Type B pancreatic cell (in vitro differentiated cells): ENCODE data around the gene ARIH1. TPM values are rescaled to one million over a fixed set of nuclear protein-coding genes. Genes with fewer than 3 reads are reported as not detected.

ENCODE experiments used
- DNase-seq: peaks from one replicate; pipeline ENCODE4 v3.0.0; 2021; ENCODE audit warnings: mixed read lengths; ENCODE audit not compliant: unreplicated experiment; ENCODE audit errors: extremely low spot score
- H3K27ac Mint-ChIP-seq: 2 replicates; pipeline ENCODE4 v1.8.0; 2021; ENCODE audit warnings: mild to moderate bottlenecking, mixed read lengths
- H3K27me3 Mint-ChIP-seq: 2 replicates; pipeline ENCODE4 v1.8.0; 2021; ENCODE audit warnings: mixed read lengths
- H3K36me3 Mint-ChIP-seq: 2 replicates; pipeline ENCODE4 v1.8.0; 2021; ENCODE audit warnings: mixed read lengths
- H3K4me1 Mint-ChIP-seq: one replicate; pipeline ENCODE4 v1.8.0; 2021; ENCODE audit warnings: mixed read lengths; ENCODE audit not compliant: unreplicated experiment
- H3K4me3 Mint-ChIP-seq: 2 replicates; pipeline ENCODE4 v1.8.0; 2021; ENCODE audit warnings: mild to moderate bottlenecking, mixed read lengths
- H3K9me3 Mint-ChIP-seq: 2 replicates; pipeline ENCODE4 v1.8.0; 2021; ENCODE audit warnings: mixed read lengths
- total RNA-seq: library from RNA; stranded (reverse); gene quantifications from 2 replicates; pipeline ENCODE4 v1.2.1, GENCODE V29; 2021; ENCODE audit warnings: low replicate concordance
- TF ChIP-seq, protein P1 (sequence below): fragments of 200-600 bp; sonication (generic); conservative IDR thresholded peaks from 2 replicates; pipeline ENCODE4 v1.5.0; 2021; ENCODE audit warnings: antibody characterized with exemption, mild to moderate bottlenecking

The ARIH1 gene
- total RNA-seq, 1 donor from 2014 or later, result 172 TPM

DNA sequence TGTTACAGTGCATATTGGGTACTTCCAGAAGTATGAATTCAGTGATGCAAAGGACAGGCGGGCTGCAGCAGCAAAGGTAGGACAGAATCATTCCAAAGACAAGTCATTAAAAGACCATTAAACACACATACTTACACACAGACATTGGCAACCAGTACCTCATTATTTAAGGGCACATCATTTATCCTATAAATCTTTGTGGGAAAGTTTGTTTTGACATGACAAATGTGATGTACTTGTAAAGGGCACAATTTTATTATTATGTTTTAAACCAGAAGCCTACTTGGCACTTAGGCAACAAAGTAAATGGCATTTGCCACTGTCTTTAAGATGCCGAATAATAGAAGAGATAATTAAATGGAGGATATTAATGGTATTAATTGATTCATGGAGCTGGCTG, 22.7 kb downstream of the ARIH1 start:
- H3K36me3 Mint-ChIP-seq, result peaks cover 9% of the 10 kb centered on the region
- TF ChIP-seq, protein P1, sequence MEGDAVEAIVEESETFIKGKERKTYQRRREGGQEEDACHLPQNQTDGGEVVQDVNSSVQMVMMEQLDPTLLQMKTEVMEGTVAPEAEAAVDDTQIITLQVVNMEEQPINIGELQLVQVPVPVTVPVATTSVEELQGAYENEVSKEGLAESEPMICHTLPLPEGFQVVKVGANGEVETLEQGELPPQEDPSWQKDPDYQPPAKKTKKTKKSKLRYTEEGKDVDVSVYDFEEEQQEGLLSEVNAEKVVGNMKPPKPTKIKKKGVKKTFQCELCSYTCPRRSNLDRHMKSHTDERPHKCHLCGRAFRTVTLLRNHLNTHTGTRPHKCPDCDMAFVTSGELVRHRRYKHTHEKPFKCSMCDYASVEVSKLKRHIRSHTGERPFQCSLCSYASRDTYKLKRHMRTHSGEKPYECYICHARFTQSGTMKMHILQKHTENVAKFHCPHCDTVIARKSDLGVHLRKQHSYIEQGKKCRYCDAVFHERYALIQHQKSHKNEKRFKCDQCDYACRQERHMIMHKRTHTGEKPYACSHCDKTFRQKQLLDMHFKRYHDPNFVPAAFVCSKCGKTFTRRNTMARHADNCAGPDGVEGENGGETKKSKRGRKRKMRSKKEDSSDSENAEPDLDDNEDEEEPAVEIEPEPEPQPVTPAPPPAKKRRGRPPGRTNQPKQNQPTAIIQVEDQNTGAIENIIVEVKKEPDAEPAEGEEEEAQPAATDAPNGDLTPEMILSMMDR, result no peak
- no peaks in the 10 kb centered on the region for H3K9me3 Mint-ChIP-seq
- no peak for DNase-seq
- no peak overlapping the region for H3K27ac Mint-ChIP-seq
- H3K4me3 Mint-ChIP-seq, result no peak overlapping the region
- no peaks in the 10 kb centered on the region for H3K27me3 Mint-ChIP-seq
- H3K4me1 Mint-ChIP-seq, result peaks cover 15% of the 10 kb centered on the region

DNA sequence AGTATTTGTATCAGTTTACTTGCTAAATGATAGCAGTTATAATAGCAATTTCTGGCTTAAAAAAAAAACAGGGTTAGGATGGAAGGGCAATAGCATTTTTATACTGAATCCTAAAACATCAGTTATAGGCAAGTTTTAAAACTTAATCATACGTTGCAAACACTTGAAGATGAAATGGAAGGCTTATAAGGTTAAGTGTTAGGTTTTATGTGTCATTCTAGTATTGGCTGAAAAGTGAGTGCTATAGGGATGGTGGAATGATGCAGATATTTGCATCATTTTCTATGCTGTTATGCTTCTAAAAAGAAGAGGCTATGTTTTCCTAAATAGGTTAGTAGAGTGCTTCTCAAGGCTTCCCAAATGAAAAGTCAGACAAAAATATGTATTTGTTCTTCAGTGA, 23.3 kb downstream of the ARIH1 start:
- Mint-ChIP-seq H3K27me3 (no peaks in the 10 kb centered on the region), H3K9me3 (no peaks in the 10 kb centered on the region), H3K36me3 (peaks cover 9% of the 10 kb centered on the region), H3K27ac (no peak overlapping the region), H3K4me1 (peaks cover 13% of the 10 kb centered on the region), H3K4me3 (no peak overlapping the region)
- no peak for DNase-seq
- TF ChIP-seq, protein P1, result no peak

DNA sequence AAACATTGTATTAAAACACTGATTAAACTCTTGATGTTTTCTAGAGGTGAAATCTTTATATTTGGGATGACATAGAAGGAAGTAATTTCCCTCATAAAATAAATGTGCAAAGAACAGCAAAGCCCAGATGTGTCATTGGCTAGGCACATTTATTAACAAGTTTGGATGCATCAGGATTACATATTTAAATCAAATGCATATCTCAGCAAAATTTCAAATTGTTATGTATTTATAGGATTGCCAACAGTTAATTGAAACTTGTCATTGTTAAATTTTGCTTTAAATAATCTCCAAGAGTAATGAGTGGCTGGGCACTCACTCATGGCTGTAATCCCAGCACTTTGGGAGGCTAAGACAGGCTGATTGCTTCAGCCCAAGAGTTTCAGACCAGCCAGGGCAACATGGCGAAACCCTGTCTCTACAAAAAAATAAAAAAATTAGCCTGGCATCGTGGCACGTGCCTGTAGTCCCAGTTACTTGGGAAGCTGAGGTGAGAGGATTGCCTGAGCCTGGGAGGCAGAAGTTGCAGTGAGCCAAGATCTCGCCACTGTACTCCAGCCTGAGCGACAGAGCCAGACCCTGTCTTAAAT, 28.2 kb downstream of the ARIH1 start:
- H3K4me3 Mint-ChIP-seq, result no peak overlapping the region
- no peaks in the 10 kb centered on the region for H3K27me3 Mint-ChIP-seq
- H3K4me1 Mint-ChIP-seq, result no peaks in the 10 kb centered on the region
- DNase-seq, result no peak
- H3K27ac Mint-ChIP-seq, result no peak overlapping the region
- TF ChIP-seq, protein P1, result no peak
- no peaks in the 10 kb centered on the region for H3K9me3 Mint-ChIP-seq
- H3K36me3 Mint-ChIP-seq, result peaks cover 15% of the 10 kb centered on the region

DNA sequence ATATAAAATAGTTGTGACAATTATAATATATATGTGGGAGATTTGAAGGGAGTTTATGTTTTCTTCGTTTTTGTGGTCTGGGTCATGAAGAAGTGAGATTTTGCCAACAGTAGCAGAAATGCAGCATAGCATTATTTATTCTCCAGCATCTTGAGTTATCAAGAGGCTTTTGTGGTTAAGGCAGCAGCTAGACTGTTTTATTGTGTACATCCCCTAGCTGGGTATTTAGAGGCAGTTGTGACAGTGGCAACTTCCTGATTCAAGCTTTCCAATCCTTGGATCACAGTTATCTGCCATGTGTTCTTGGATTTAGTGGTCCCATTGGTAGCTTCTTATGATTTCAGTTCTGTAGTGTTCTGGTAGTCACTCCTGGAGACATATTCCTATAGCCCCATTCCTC, 29.0 kb downstream of the ARIH1 start:
- TF ChIP-seq, protein P1, result no peak
- Mint-ChIP-seq H3K27me3 (no peaks in the 10 kb centered on the region), H3K4me3 (no peak overlapping the region), H3K27ac (no peak overlapping the region), H3K36me3 (peaks cover 15% of the 10 kb centered on the region), H3K4me1 (no peaks in the 10 kb centered on the region), H3K9me3 (no peaks in the 10 kb centered on the region)
- DNase-seq, result no peak

DNA sequence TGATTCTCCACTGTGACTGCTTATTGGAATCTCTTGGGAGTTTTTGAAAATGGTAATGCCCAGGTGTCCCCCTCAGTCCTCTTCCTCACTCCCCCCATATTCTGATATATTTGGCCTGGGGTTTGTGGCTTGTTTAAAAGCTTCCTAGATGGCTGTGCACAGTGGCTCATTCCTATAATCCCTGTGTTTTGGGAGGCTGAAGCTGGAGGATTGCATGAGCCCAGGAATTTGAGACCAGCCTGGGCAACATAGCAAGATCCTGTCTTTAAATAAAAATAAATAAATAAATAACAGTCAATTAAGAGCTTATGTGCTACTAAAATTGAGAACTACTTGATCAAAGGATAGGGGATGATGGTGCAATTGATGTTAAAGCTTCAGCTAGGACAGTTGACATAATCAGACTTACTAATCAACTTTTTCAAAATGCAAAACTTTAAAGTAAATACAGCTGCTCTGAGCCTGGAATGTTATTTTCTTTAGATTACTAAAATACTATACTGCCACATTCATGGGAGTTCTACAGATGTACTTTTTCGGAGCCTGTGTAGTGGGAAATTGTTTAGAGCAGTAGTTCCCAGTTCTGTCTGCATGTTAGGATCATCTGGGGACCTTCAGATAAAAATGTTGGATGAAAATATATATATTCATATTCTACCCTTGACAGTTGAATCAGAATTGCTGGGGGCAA, 33.4 kb downstream of the ARIH1 start:
- H3K9me3 Mint-ChIP-seq, result no peaks in the 10 kb centered on the region
- H3K4me3 Mint-ChIP-seq, result no peak overlapping the region
- no peaks in the 10 kb centered on the region for H3K27me3 Mint-ChIP-seq
- peaks cover 19% of the 10 kb centered on the region for H3K36me3 Mint-ChIP-seq
- H3K4me1 Mint-ChIP-seq, result peaks cover 3% of the 10 kb centered on the region
- TF ChIP-seq, protein P1, result no peak
- no peak for DNase-seq
- H3K27ac Mint-ChIP-seq, result no peak overlapping the region
